ENCODE results near the gene SLC25A2.

Gene SLC25A2

DNA sequence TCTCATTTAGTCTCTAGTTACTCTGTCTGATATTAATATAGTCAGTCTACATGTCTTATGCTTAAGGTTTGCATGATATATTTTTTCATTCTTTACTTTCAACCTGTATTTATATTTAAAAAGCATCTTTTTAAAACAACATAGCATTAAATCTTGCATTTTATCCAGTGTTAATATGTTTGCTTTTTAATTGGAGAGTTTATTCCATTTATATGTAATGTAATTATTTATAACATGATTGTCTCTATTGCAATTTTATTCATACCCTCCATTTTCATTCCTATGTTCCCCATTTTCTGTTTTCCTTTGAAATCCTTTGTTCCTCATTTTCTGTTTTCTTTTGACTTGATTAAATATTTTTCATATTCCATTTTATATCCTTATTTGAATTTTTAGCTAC, 45.4 kb downstream of the SLC25A2 start:
- TF ChIP-seq POLR2AphosphoS5 (IDR thresholded peaks at IDR 0.05; ENCODE audit: low read depth, low read length) (no peak), POU2F2 (IDR thresholded peaks at IDR 0.05; ENCODE audit: low read depth, low read length) (no peak), TAF1 (IDR thresholded peaks at IDR 0.05; ENCODE audit: low read depth, low read length) (no peak), PAX5 (IDR thresholded peaks at IDR 0.05; ENCODE audit: insufficient read depth, low read length, severe bottlenecking) (no peak), SPI1 (IDR thresholded peaks at IDR 0.05; ENCODE audit: low read depth, low read length) (no peak), POLR2A (IDR thresholded peaks at IDR 0.05; ENCODE audit: low read depth, low read length) (no peak)
- FAIRE-seq: no peak
- DNase-seq (ENCODE audit: insufficient read length, low spot score): no peak

All from GM12891 (cell line).